GM12872 (cell line): ENCODE data around the gene TUBB.

ENCODE experiments used
- TF ChIP-seq, protein P1 (sequence below): IDR thresholded peaks from 3 replicates; pipeline ENCODE4 v1.5.1; 2011; ENCODE audit warnings: low read depth, mild to moderate bottlenecking, low read length, moderate library complexity; ENCODE audit not compliant: insufficient read depth

TUBB gene

DNA sequence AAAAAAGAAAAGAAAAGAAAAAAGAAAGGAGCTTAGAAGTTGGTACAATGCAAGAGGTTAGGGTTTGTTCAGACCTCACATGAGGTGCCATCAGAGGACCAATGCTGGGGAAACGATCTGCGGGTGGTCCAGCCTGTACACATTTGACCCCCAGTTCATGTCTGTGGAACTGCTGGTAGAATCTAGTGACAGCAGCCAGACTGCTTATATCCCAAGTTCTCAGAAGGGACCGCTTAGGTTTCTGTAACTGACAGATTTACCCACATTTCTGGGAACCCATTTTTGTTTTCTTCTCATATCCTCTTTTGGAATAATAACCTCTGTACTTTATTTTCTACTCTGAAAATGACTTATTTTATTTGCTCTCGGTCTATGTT is 38.4 kb upstream of the TUBB start:
- TF ChIP-seq, protein P1, sequence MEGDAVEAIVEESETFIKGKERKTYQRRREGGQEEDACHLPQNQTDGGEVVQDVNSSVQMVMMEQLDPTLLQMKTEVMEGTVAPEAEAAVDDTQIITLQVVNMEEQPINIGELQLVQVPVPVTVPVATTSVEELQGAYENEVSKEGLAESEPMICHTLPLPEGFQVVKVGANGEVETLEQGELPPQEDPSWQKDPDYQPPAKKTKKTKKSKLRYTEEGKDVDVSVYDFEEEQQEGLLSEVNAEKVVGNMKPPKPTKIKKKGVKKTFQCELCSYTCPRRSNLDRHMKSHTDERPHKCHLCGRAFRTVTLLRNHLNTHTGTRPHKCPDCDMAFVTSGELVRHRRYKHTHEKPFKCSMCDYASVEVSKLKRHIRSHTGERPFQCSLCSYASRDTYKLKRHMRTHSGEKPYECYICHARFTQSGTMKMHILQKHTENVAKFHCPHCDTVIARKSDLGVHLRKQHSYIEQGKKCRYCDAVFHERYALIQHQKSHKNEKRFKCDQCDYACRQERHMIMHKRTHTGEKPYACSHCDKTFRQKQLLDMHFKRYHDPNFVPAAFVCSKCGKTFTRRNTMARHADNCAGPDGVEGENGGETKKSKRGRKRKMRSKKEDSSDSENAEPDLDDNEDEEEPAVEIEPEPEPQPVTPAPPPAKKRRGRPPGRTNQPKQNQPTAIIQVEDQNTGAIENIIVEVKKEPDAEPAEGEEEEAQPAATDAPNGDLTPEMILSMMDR, result no peak

GRCh38 chr6:30682143-30683117 is 37.7 kb upstream of the TUBB start:
- TF ChIP-seq, protein P1, result no peak

- TF ChIP-seq, protein P1, result no peak
These were observed 36.8 kb upstream of the TUBB start for GRCh38 chr6:30683183-30683979.

DNA sequence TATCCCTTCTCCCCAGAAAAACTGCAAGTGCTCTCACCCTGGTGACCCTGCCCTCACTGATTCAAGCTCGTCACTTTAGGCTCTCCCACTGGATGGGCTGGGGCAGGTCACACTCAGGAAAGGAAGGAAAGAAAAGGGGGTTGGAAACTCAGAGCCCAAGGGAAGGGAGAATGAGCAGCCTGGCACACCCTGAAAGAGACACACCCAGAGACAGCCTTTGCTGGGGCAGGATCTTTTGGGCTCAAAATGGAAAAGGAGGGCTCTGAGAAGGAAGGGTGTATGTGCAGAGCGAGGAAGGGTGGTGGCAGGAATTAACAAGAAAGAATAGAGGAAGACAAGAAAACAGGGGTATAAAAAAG is 36.2 kb upstream of the TUBB start:
- TF ChIP-seq, protein P1, result no peak

DNA sequence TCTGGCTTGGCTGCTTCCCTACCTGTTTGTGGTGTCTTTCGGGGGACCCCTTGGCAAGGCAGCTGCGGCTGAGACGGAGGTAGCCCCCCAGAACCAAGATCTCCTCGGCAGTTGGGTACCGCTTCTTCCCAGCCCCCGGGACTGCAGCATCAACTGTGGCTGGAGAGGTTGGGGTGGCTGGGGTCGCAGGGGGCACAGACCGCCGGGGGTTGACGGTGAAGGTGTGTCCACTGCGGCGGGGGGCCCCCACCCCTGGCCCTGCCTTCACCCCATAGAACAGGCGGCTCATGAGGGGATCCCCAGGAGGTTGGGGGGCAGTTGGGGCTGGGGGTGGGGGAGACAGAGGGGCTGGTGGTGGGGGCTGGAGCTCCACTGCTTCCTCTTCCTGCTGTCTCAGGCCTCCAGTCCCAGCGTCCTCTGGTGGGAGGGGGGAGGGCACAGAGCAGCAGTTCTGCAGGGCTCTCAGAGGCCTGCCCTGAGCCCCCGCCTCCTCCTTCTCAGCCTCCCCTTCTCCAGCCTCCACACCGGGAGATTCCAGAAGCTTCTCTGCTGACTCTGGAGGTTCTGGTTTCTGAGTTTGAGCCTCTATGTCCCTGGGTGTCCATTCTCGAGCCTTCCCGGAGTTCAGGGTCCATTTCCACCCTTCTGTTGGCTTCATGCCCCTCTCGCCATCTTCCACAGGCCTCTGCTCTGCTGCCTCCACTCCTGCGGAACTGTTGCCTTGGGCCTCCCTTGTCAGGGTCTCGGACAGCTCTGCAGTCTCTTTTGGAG is 35.6 kb upstream of the TUBB start:
- TF ChIP-seq, protein P1, result no peak

- TF ChIP-seq, protein P1, result peak; percentile 58
These were observed 34.8 kb upstream of the TUBB start for GRCh38 chr6:30685157-30686008.
